ENCODE measurements around the gene MAP3K14. TPM values are rescaled to one million over a fixed set of nuclear protein-coding genes. Genes with fewer than 3 reads are reported as not detected.

MAP3K14 gene
- total RNA-seq, 1 experiment from 2014 or later = 10.0 TPM

GRCh38 chr17:45339646-45340605, 23.1 kb upstream of the MAP3K14 start:
- TF ChIP-seq, protein P1, sequence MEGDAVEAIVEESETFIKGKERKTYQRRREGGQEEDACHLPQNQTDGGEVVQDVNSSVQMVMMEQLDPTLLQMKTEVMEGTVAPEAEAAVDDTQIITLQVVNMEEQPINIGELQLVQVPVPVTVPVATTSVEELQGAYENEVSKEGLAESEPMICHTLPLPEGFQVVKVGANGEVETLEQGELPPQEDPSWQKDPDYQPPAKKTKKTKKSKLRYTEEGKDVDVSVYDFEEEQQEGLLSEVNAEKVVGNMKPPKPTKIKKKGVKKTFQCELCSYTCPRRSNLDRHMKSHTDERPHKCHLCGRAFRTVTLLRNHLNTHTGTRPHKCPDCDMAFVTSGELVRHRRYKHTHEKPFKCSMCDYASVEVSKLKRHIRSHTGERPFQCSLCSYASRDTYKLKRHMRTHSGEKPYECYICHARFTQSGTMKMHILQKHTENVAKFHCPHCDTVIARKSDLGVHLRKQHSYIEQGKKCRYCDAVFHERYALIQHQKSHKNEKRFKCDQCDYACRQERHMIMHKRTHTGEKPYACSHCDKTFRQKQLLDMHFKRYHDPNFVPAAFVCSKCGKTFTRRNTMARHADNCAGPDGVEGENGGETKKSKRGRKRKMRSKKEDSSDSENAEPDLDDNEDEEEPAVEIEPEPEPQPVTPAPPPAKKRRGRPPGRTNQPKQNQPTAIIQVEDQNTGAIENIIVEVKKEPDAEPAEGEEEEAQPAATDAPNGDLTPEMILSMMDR (IDR thresholded peaks at IDR 0.05; ENCODE audit: insufficient read depth in 1 of 2, low read depth in 1 of 2, low read length in 1 of 2, severe bottlenecking in 1 of 2, unreplicated experiment in 1 of 2) = no peak
- no peaks in the 10 kb centered on the region for H3K9me3 Mint-ChIP-seq (ENCODE audit: unreplicated experiment)
- no peaks in the 10 kb centered on the region for H3K27me3 Mint-ChIP-seq (ENCODE audit: insufficient read depth, unreplicated experiment)
- H3K4me3 ChIP-seq (ENCODE audit: low read depth, low read length) = no peak overlapping the region
- H3K9me3 ChIP-seq = no peaks in the 10 kb centered on the region
- no peak overlapping the region for H3K4me3 Mint-ChIP-seq (ENCODE audit: unreplicated experiment)
- H3K36me3 ChIP-seq (ENCODE audit: control insufficient read depth, insufficient read depth, low read length) = no peaks in the 10 kb centered on the region
- H3K27me3 ChIP-seq (replicated peaks; ENCODE audit: control insufficient read depth, insufficient read depth, low read length) = no peaks in the 10 kb centered on the region
- H3K36me3 Mint-ChIP-seq (ENCODE audit: insufficient read depth, unreplicated experiment) = peaks cover 5% of the 10 kb centered on the region
- intact Hi-C loops (cut with micrococcal nuclease; ENCODE audit: unreplicated experiment) = loop anchor here (2.0 kb wide), 1 partner anchor 23 kb away; the partner anchor contains the start of gene MAP3K14
- H3K4me1 ChIP-seq = no peaks in the 10 kb centered on the region
- BruUV-seq (replicated peaks) = no TSS peak
- DNase-seq = peak in 1 of 2 experiments; percentile 13
- POLR2A ChIA-PET = no interaction called here
- H3K27ac Mint-ChIP-seq (ENCODE audit: unreplicated experiment) = no peak overlapping the region
- CTCF ChIA-PET = no interaction called here
- peaks cover 10% of the 10 kb centered on the region for H3K4me1 Mint-ChIP-seq (ENCODE audit: low read depth, unreplicated experiment)

DNA sequence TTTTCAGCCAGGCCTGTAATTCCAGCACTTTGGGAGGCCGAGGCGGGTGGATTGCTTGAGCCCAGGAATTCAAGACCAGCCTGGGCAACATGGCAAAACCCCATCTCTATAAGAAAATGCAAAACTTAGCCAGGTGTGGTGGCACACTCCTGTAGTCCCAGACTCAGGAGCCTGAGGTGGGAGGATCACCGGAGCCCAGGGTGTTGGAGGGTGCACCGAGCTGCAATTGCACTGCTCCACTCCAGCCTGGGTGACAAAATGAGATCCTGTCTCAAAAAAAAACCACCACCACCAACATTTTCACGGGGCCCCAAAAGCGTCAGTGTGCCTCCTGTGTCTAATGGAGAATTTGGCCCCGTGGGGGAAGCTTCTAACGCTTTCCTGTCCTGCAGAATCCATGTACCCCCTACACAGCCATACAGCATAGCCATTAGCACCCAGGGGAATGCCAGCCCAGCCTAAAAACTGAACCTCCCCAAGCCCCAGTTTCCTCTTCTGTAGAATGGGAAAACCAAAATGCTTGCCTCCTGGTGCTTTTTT, 22.2 kb upstream of the MAP3K14 start:
- BruUV-seq (replicated peaks) = no TSS peak
- H3K27ac Mint-ChIP-seq (ENCODE audit: unreplicated experiment) = no peak overlapping the region
- DNase-seq = peak in 1 of 2 experiments; percentile 11
- TF ChIP-seq, protein P1 (IDR thresholded peaks at IDR 0.05; ENCODE audit: insufficient read depth in 1 of 2, low read depth in 1 of 2, low read length in 1 of 2, severe bottlenecking in 1 of 2, unreplicated experiment in 1 of 2) = no peak
- H3K4me3 Mint-ChIP-seq (ENCODE audit: unreplicated experiment) = no peak overlapping the region
- H3K36me3 Mint-ChIP-seq (ENCODE audit: insufficient read depth, unreplicated experiment) = peaks cover 5% of the 10 kb centered on the region
- H3K27me3 Mint-ChIP-seq (ENCODE audit: insufficient read depth, unreplicated experiment) = no peaks in the 10 kb centered on the region
- Histone ChIP-seq H3K4me3 (ENCODE audit: low read depth, low read length) (no peak overlapping the region), H3K27me3 (replicated peaks; ENCODE audit: control insufficient read depth, insufficient read depth, low read length) (no peaks in the 10 kb centered on the region), H3K4me1 (no peaks in the 10 kb centered on the region), H3K36me3 (ENCODE audit: control insufficient read depth, insufficient read depth, low read length) (no peaks in the 10 kb centered on the region), H3K9me3 (no peaks in the 10 kb centered on the region)
- ChIA-PET CTCF (no interaction called here), POLR2A (no interaction called here)
- peaks cover 10% of the 10 kb centered on the region for H3K4me1 Mint-ChIP-seq (ENCODE audit: low read depth, unreplicated experiment)
- intact Hi-C loops (cut with micrococcal nuclease; ENCODE audit: unreplicated experiment) = no loop called here
- no peaks in the 10 kb centered on the region for H3K9me3 Mint-ChIP-seq (ENCODE audit: unreplicated experiment)

- no peak overlapping the region for H3K4me3 Mint-ChIP-seq (ENCODE audit: unreplicated experiment)
- H3K4me1 Mint-ChIP-seq (ENCODE audit: low read depth, unreplicated experiment) = peaks cover 10% of the 10 kb centered on the region
- Histone ChIP-seq H3K36me3 (ENCODE audit: control insufficient read depth, insufficient read depth, low read length) (no peaks in the 10 kb centered on the region), H3K4me1 (no peaks in the 10 kb centered on the region), H3K9me3 (no peaks in the 10 kb centered on the region), H3K4me3 (ENCODE audit: low read depth, low read length) (no peak overlapping the region), H3K27me3 (replicated peaks; ENCODE audit: control insufficient read depth, insufficient read depth, low read length) (no peaks in the 10 kb centered on the region)
- no peaks in the 10 kb centered on the region for H3K27me3 Mint-ChIP-seq (ENCODE audit: insufficient read depth, unreplicated experiment)
- no peaks in the 10 kb centered on the region for H3K9me3 Mint-ChIP-seq (ENCODE audit: unreplicated experiment)
- intact Hi-C loops (cut with micrococcal nuclease; ENCODE audit: unreplicated experiment) = no loop called here
- BruUV-seq (replicated peaks) = no TSS peak
- TF ChIP-seq, protein P1 (IDR thresholded peaks at IDR 0.05; ENCODE audit: insufficient read depth in 1 of 2, low read depth in 1 of 2, low read length in 1 of 2, severe bottlenecking in 1 of 2, unreplicated experiment in 1 of 2) = no peak
- peak in 1 of 2 experiments; percentile 26 for DNase-seq
- ChIA-PET POLR2A (no interaction called here), CTCF (interaction anchor here (0.9 kb wide), 1 partner anchor 21 kb away, joined by 4 read pairs; the partner anchor contains the start of gene MAP3K14)
- no peak overlapping the region for H3K27ac Mint-ChIP-seq (ENCODE audit: unreplicated experiment)
- peaks cover 5% of the 10 kb centered on the region for H3K36me3 Mint-ChIP-seq (ENCODE audit: insufficient read depth, unreplicated experiment)
Measured at GRCh38 chr17:45338023-45338781, 21.4 kb upstream of the MAP3K14 start.

Data from Caco-2 (cell line).